HepG2 (cell line): Measurements from ENCODE around the gene TBC1D1. TPM values are rescaled to one million over a fixed set of nuclear protein-coding genes. Genes with fewer than 3 reads are reported as not detected.

Experiments used
- ATAC-seq: fragments of 200-7000 bp; cut with Tn5 transposase; 3 replicates; pipeline ENCODE4 v1.9.1; 2020; ENCODE audit warnings: mild to moderate bottlenecking, moderate library complexity
- BruUV-seq: library from RNA; stranded (reverse); fragments of 400-500 nt; replicated peaks from 2 replicates; lab custom pipeline; 2021; lab: Mats Ljungman, UMichigan
- CTCF ChIA-PET: fragments of 300-600 bp; formaldehyde crosslinking; extraction: SDS; loops from one replicate; lab custom pipeline; 2021; ENCODE audit warnings: low total read pairs, inconsistent platforms, low intra/inter-chr PET ratio; lab: Yijun Ruan, JAX
- POLR2A ChIA-PET: fragments of 350-600 bp; sonication (Branson Sonifier 250); formaldehyde crosslinking; loops from one replicate; lab custom pipeline; 2020; ENCODE audit warnings: antibody characterized with exemption, inconsistent platforms; lab: Yijun Ruan, JAX
- DNase-seq: peaks from one replicate; pipeline ENCODE4 v3.0.0-alpha.2; 2015; ENCODE audit warnings: low spot score
- FAIRE-seq: peaks from 3 replicates; lab custom pipeline; 2011; peaks lifted over from hg19 to GRCh38; lab: Jason Lieb, UNC
- H2AFZ ChIP-seq: one replicate; pipeline ENCODE4 v1.6.1; 2011; ENCODE audit warnings: low read length, inconsistent platforms
- H3K27ac ChIP-seq: fragments of 300-600 bp; 3 replicates; pipeline ENCODE4 v1.8.0; 2011; ENCODE audit warnings: mixed run types, mild to moderate bottlenecking, mixed read lengths, low read length, inconsistent platforms; ENCODE audit not compliant: insufficient read depth; ENCODE audit errors: extremely low read length
- H3K27me3 ChIP-seq, 2 experiments: fragments of 200-600 bp in 1 of 2; 2 replicates in 1 of 2; 3 replicates in 1 of 2; pipeline versions ENCODE4 v1.6.0 to v1.8.0; 2011; ENCODE audit warnings: low read length in 2 of 2, mild to moderate bottlenecking in 2 of 2, moderate library complexity in 2 of 2, inconsistent platforms in 1 of 2; ENCODE audit not compliant: insufficient read depth in 2 of 2, control insufficient read depth in 1 of 2
- H3K36me3 ChIP-seq, 2 experiments: fragments of 200-600 bp in 1 of 2; replicated peaks in 1 of 2; 2 replicates in 1 of 2; 3 replicates in 1 of 2; pipeline versions ENCODE4 v1.5.1 to v1.8.0; 2011; ENCODE audit warnings: low read length in 2 of 2, inconsistent platforms in 1 of 2; ENCODE audit not compliant: insufficient read depth in 2 of 2, control insufficient read depth in 1 of 2
- H3K4me1 ChIP-seq: 2 replicates; pipeline ENCODE4 v1.5.1; 2012; ENCODE audit warnings: low read length, inconsistent platforms; ENCODE audit not compliant: insufficient read depth
- H3K4me2 ChIP-seq: 2 replicates; pipeline ENCODE4 v1.6.0; 2011; ENCODE audit warnings: low read depth, low read length, inconsistent platforms
- H3K4me3 ChIP-seq, 3 experiments: fragments of 200-600 bp in 1 of 3; sonication (generic), shearing (Covaris generic) in 1 of 3; replicated peaks in 1 of 3; 2 replicates each; pipeline ENCODE4 v1.5.1; 2011 to 2016; ENCODE audit warnings: low read length in 3 of 3, inconsistent platforms in 2 of 3, low read depth in 2 of 3, mild to moderate bottlenecking in 2 of 3, control low read depth in 1 of 3, mixed read lengths in 1 of 3; ENCODE audit not compliant: insufficient read depth in 1 of 3
- H3K79me2 ChIP-seq: one replicate; pipeline ENCODE4 v1.6.1; 2011; ENCODE audit warnings: low read length, inconsistent platforms; ENCODE audit not compliant: insufficient read depth
- H3K9ac ChIP-seq: 2 replicates; pipeline ENCODE4 v1.6.0; 2011; ENCODE audit warnings: mild to moderate bottlenecking, low read depth, low read length, inconsistent platforms; ENCODE audit not compliant: insufficient read depth
- H3K9me3 ChIP-seq: 2 replicates; pipeline ENCODE4 v1.5.1; 2012; ENCODE audit warnings: mild to moderate bottlenecking, low read length
- H4K20me1 ChIP-seq: 2 replicates; pipeline ENCODE4 v1.6.0; 2011; ENCODE audit warnings: inconsistent platforms, mild to moderate bottlenecking, low read length, moderate library complexity; ENCODE audit not compliant: insufficient read depth
- CEBPB ChIP-seq: IDR thresholded peaks from 2 replicates; pipeline ENCODE4 v1.6.1; 2011; ENCODE audit warnings: low read depth, low read length, improper control_type of control experiment, borderline replicate concordance
- CEBPG ChIP-seq: IDR thresholded peaks from 2 replicates; pipeline ENCODE4 v1.6.1; 2016
- CHCHD3 ChIP-seq: sonication (generic); formaldehyde crosslinking; IDR thresholded peaks from 2 replicates; pipeline ENCODE4 v1.8.0; 2022; ENCODE audit warnings: mild to moderate bottlenecking, missing genetic modification reagents, moderate library complexity
- CTCF ChIP-seq: sonication (generic); formaldehyde crosslinking; IDR thresholded peaks from 2 replicates; pipeline ENCODE4 v1.5.0; 2020; ENCODE audit warnings: mild to moderate bottlenecking, missing genetic modification reagents, moderate library complexity
- HDAC2 ChIP-seq: sonication (generic); formaldehyde crosslinking; IDR thresholded peaks from 2 replicates; pipeline ENCODE4 v1.4.0; 2020; ENCODE audit warnings: missing genetic modification reagents
- MAFF ChIP-seq: IDR thresholded peaks from 2 replicates; pipeline ENCODE4 v1.6.1; 2011; ENCODE audit warnings: low read depth, low read length, improper control_type of control experiment
- MIXL1 ChIP-seq: IDR thresholded peaks from 2 replicates; pipeline ENCODE4 v1.6.1; 2016
- MYC ChIP-seq: sonication (generic); formaldehyde crosslinking; IDR thresholded peaks from 2 replicates; pipeline ENCODE4 v1.9.0; 2021; ENCODE audit warnings: missing genetic modification reagents, borderline replicate concordance
- MYNN ChIP-seq: sonication (generic); formaldehyde crosslinking; IDR thresholded peaks from 2 replicates; pipeline ENCODE4 v1.4.0; 2020; ENCODE audit warnings: mild to moderate bottlenecking, low read depth, missing genetic modification reagents
- NR1H2 ChIP-seq: sonication (generic); formaldehyde crosslinking; IDR thresholded peaks from 2 replicates; pipeline ENCODE4 v1.8.1; 2022; ENCODE audit warnings: low read depth, missing genetic modification reagents, borderline replicate concordance
- NRL ChIP-seq: sonication (generic); formaldehyde crosslinking; IDR thresholded peaks from 2 replicates; pipeline ENCODE4 v1.5.0; 2020; ENCODE audit warnings: missing genetic modification reagents, mild to moderate bottlenecking, moderate library complexity, borderline replicate concordance
- PHF20 ChIP-seq: sonication (generic); formaldehyde crosslinking; IDR thresholded peaks from 2 replicates; pipeline ENCODE4 v1.5.0; 2020; ENCODE audit warnings: mild to moderate bottlenecking, missing genetic modification reagents
- POLR2G ChIP-seq: fragments of 200-400 bp; formaldehyde crosslinking; IDR thresholded peaks from 2 replicates; pipeline ENCODE4 v1.6.1; 2018; ENCODE audit warnings: mild to moderate bottlenecking, low read depth, low read length, moderate library complexity
- RELA ChIP-seq: sonication (generic); formaldehyde crosslinking; IDR thresholded peaks from 2 replicates; pipeline ENCODE4 v1.4.0; 2020; ENCODE audit warnings: missing genetic modification reagents
- SMARCE1 ChIP-seq: fragments of 450-650 bp; IDR thresholded peaks from 2 replicates; pipeline ENCODE4 v1.6.1; 2017; ENCODE audit warnings: borderline replicate concordance
- SUZ12 ChIP-seq: fragments of 150-350 bp; IDR thresholded peaks from 2 replicates; pipeline ENCODE4 v1.6.1; 2014; ENCODE audit warnings: low read depth, low read length
- ZBTB46 ChIP-seq: sonication (generic); formaldehyde crosslinking; IDR thresholded peaks from 2 replicates; pipeline ENCODE4 v1.4.0; 2020; ENCODE audit warnings: mild to moderate bottlenecking, missing genetic modification reagents, borderline replicate concordance
- ZFP36 ChIP-seq: fragments of 150-350 bp; IDR thresholded peaks from 2 replicates; pipeline ENCODE4 v1.6.1; 2018; ENCODE audit warnings: borderline replicate concordance, low read length, low read depth; ENCODE audit not compliant: partially characterized antibody
- ZNF274 ChIP-seq: sonication (generic); formaldehyde crosslinking; IDR thresholded peaks from 2 replicates; pipeline ENCODE4 v1.5.1; 2020; ENCODE audit warnings: mild to moderate bottlenecking, missing genetic modification reagents
- ZNF282 ChIP-seq: fragments of 450-650 bp; IDR thresholded peaks from 2 replicates; pipeline ENCODE4 v1.6.1; 2018; ENCODE audit not compliant: partially characterized antibody
- ZNF44 ChIP-seq: sonication (generic); formaldehyde crosslinking; IDR thresholded peaks from 2 replicates; pipeline ENCODE4 v1.5.1; 2020; ENCODE audit warnings: mild to moderate bottlenecking, missing genetic modification reagents
- ZNF605 ChIP-seq: sonication (generic); formaldehyde crosslinking; IDR thresholded peaks from 2 replicates; pipeline ENCODE4 v1.8.0; 2022; ENCODE audit warnings: mild to moderate bottlenecking, missing genetic modification reagents
- WGBS: methylation state at CpG from one replicate; pipeline ENCODE4 v1.1.6; 2017; ENCODE audit warnings: low lambda C conversion rate; 5-methylcytosine and 5-hydroxymethylcytosine counted together
- in situ Hi-C: cut with HindIII; loops from 2 replicates; pipeline ENCODE4 v1.10.0; 2017; ENCODE audit warnings: low pct_unique_long_range_greater_than_20kb; ENCODE audit not compliant: extremely low pct_ligation_motif_present
- intact Hi-C: fragments of 100-400 bp; cut with micrococcal nuclease; formaldehyde crosslinking; loops from one replicate; pipeline ENCODE4 v1.10.0; 2022; ENCODE audit not compliant: unreplicated experiment
- polyA plus RNA-seq, 8 experiments: library from polyadenylated mRNA; depleted of rRNA in 3 of 8; stranded (reverse) in 7 of 8; unstranded in 1 of 8; fragments of >200 nt; fragmentation: Illumina TruSeq in 4 of 8; extraction: Trizol in 4 of 8; gene quantifications; 2 replicates each; pipeline versions ENCODE4 v1.2.1 to v1.2.3, GENCODE V29; 2011 to 2016; ENCODE audit warnings: low read depth in 4 of 8, missing spikeins in 1 of 8, mixed read lengths in 1 of 8; ENCODE audit not compliant: insufficient read depth in 1 of 8
- total RNA-seq, 5 experiments: library from RNA; depleted of rRNA; stranded (reverse); fragments of >200 nt; fragmentation: Illumina TruSeq; extraction: Trizol; gene quantifications; 2 replicates each; pipeline ENCODE4 v1.2.3, GENCODE V29; 2016; ENCODE audit warnings: low read depth in 1 of 5
- TF ChIP-seq, protein P1 (sequence below): sonication (generic); formaldehyde crosslinking; IDR thresholded peaks from 2 replicates; pipeline ENCODE4 v1.4.0; 2020; ENCODE audit warnings: missing genetic modification reagents

Gene TBC1D1
- total and polyA plus RNA-seq, 2 of the 13 experiments (the other 11 are each of a cell fraction or from before 2014, with no cell fraction given) = 37.3 to 62.8 TPM

GRCh38 chr4:38040619-38041018, 149.7 kb downstream of the TBC1D1 start:
- WGBS = 30% methylated on average over 7 of the region's 7 CpGs
- Histone ChIP-seq H3K4me1 (peaks cover 31% of the 10 kb centered on the region), H3K27ac (no peak overlapping the region), H3K4me2 (no peak overlapping the region), H3K9ac (no peak overlapping the region), H3K79me2 (no peaks in the 10 kb centered on the region), H2AFZ (no peak overlapping the region), H3K36me3 (peaks cover under 1 to 10% of the 10 kb centered on the region in 2 experiments; a peak in 2 of 5 replicates), H3K9me3 (no peaks in the 10 kb centered on the region), H4K20me1 (no peaks in the 10 kb centered on the region), H3K4me3 (no peak overlapping the region), H3K27me3 (no peaks in the 10 kb centered on the region)
- in situ Hi-C loops = no loop called here
- peak; percentile 67 for FAIRE-seq
- peak; percentile 50 for DNase-seq
- peak; percentile 86 for ATAC-seq
- ChIA-PET POLR2A (no interaction called here), CTCF (no interaction called here)
- BruUV-seq = no TSS peak
- intact Hi-C loops = no loop called here
- TF ChIP-seq ZNF282 = no peak
- no peak for TF ChIP-seq NRL
- TF ChIP-seq, protein P1, sequence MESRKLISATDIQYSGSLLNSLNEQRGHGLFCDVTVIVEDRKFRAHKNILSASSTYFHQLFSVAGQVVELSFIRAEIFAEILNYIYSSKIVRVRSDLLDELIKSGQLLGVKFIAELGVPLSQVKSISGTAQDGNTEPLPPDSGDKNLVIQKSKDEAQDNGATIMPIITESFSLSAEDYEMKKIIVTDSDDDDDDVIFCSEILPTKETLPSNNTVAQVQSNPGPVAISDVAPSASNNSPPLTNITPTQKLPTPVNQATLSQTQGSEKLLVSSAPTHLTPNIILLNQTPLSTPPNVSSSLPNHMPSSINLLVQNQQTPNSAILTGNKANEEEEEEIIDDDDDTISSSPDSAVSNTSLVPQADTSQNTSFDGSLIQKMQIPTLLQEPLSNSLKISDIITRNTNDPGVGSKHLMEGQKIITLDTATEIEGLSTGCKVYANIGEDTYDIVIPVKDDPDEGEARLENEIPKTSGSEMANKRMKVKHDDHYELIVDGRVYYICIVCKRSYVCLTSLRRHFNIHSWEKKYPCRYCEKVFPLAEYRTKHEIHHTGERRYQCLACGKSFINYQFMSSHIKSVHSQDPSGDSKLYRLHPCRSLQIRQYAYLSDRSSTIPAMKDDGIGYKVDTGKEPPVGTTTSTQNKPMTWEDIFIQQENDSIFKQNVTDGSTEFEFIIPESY (CRISPR knock-in tag) = peak; percentile 91
- TF ChIP-seq POLR2G = no peak
- no peak for TF ChIP-seq SUZ12
- peak; percentile 46; the same call in 1 of the 2 replicates for TF ChIP-seq MAFF
- no peak for TF ChIP-seq ZFP36
- TF ChIP-seq HDAC2 (CRISPR knock-in tag) = no peak
- TF ChIP-seq NR1H2 (CRISPR knock-in tag) = no peak
- TF ChIP-seq ZBTB46 (CRISPR knock-in tag) = no peak
- peak; percentile 51 for TF ChIP-seq CTCF
- TF ChIP-seq ZNF605 (CRISPR knock-in tag) = no peak
- TF ChIP-seq CEBPG = peak; percentile 43; the same call in 1 of the 2 replicates
- TF ChIP-seq MIXL1 (CRISPR knock-in tag) = no peak
- no peak for TF ChIP-seq SMARCE1
- TF ChIP-seq CHCHD3 (CRISPR knock-in tag) = no peak
- no peak for TF ChIP-seq ZNF44 (CRISPR knock-in tag)
- no peak for TF ChIP-seq MYC (CRISPR knock-in tag)
- no peak for TF ChIP-seq RELA
- no peak for TF ChIP-seq MYNN (CRISPR knock-in tag)
- peak; percentile 76; the same call in 1 of the 2 replicates for TF ChIP-seq CEBPB
- TF ChIP-seq ZNF274 (CRISPR knock-in tag) = no peak
- TF ChIP-seq PHF20 (CRISPR knock-in tag) = no peak
